ENCODE measurements around the gene STARD10. TPM values are rescaled to one million over a fixed set of nuclear protein-coding genes. Genes with fewer than 3 reads are reported as not detected.

STARD10 gene
- total and polyA plus RNA-seq, 4 donors = 70.5 to 328 (median 232) TPM

DNA sequence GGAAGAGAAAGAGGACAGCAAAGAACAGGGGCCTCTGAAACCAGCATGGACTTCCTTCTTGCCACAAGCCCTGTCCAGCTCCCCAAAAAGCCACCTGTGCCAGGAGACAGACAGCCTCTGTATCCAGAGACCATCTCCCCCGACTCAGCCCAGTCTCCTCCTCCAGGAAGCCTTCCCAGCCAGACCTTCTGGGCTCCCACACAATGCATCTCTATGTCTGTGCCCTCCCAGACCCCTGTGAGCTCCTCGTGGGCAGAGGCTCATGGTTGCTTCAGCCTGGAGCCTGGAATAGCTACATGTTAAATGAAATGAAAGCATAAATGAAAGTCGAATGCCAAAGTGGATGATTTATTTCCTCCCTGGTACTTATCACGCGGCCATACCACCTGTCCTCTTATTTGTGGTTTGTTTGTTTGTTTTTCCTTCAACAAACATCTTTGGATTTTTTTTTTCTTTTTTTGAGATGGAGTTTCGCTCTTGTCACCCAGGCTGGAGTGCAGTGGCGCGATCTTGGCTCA lies 34.3 kb downstream of the STARD10 start:
- no peak for DNase-seq (ENCODE audit: low spot score)
- H3K27ac ChIP-seq (ENCODE audit: low read depth in 1 of 2, low read length in 2 of 2) = no peak overlapping the region
- 88% methylated on average over 8 of the region's 8 CpGs for WGBS
- peaks cover 0 to 26% (median 16%) of the 10 kb centered on the region in 4 donors for H3K4me1 ChIP-seq (ENCODE audit: control insufficient read depth in 4 of 4, insufficient read depth in 4 of 4, low read length in 3 of 4)
- H3K36me3 ChIP-seq (ENCODE audit: control insufficient read depth in 4 of 4, insufficient read depth in 3 of 4, low read depth in 1 of 4, low read length in 3 of 4) = peaks cover 12 to 30% (median 26%) of the 10 kb centered on the region in 4 donors
- H3K4me3 ChIP-seq (ENCODE audit: low read depth in 1 of 3, low read length in 3 of 3) = no peak overlapping the region
- no peak overlapping the region for H3K9ac ChIP-seq (ENCODE audit: low read depth in 1 of 2, low read length in 2 of 2)
- TF ChIP-seq, protein P1, sequence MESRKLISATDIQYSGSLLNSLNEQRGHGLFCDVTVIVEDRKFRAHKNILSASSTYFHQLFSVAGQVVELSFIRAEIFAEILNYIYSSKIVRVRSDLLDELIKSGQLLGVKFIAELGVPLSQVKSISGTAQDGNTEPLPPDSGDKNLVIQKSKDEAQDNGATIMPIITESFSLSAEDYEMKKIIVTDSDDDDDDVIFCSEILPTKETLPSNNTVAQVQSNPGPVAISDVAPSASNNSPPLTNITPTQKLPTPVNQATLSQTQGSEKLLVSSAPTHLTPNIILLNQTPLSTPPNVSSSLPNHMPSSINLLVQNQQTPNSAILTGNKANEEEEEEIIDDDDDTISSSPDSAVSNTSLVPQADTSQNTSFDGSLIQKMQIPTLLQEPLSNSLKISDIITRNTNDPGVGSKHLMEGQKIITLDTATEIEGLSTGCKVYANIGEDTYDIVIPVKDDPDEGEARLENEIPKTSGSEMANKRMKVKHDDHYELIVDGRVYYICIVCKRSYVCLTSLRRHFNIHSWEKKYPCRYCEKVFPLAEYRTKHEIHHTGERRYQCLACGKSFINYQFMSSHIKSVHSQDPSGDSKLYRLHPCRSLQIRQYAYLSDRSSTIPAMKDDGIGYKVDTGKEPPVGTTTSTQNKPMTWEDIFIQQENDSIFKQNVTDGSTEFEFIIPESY (IDR thresholded peaks at IDR 0.05) = no peak
- TF ChIP-seq FOXA2 (IDR thresholded peaks at IDR 0.05) (no peak), RXRA (IDR thresholded peaks at IDR 0.05) (no peak), GABPA (IDR thresholded peaks at IDR 0.05 in 1 of 2, conservative IDR thresholded peaks at IDR 0.05 in 1 of 2) (no peak), EGR1 (IDR thresholded peaks at IDR 0.05; ENCODE audit: low read depth in 2 of 2) (no peak), FOXA1 (IDR thresholded peaks at IDR 0.05) (no peak), HNF4A (conservative IDR thresholded peaks at IDR 0.05) (no peak)
- TF ChIP-seq, protein P2, sequence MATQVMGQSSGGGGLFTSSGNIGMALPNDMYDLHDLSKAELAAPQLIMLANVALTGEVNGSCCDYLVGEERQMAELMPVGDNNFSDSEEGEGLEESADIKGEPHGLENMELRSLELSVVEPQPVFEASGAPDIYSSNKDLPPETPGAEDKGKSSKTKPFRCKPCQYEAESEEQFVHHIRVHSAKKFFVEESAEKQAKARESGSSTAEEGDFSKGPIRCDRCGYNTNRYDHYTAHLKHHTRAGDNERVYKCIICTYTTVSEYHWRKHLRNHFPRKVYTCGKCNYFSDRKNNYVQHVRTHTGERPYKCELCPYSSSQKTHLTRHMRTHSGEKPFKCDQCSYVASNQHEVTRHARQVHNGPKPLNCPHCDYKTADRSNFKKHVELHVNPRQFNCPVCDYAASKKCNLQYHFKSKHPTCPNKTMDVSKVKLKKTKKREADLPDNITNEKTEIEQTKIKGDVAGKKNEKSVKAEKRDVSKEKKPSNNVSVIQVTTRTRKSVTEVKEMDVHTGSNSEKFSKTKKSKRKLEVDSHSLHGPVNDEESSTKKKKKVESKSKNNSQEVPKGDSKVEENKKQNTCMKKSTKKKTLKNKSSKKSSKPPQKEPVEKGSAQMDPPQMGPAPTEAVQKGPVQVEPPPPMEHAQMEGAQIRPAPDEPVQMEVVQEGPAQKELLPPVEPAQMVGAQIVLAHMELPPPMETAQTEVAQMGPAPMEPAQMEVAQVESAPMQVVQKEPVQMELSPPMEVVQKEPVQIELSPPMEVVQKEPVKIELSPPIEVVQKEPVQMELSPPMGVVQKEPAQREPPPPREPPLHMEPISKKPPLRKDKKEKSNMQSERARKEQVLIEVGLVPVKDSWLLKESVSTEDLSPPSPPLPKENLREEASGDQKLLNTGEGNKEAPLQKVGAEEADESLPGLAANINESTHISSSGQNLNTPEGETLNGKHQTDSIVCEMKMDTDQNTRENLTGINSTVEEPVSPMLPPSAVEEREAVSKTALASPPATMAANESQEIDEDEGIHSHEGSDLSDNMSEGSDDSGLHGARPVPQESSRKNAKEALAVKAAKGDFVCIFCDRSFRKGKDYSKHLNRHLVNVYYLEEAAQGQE (IDR thresholded peaks at IDR 0.05) = no peak
- H3K27me3 ChIP-seq (ENCODE audit: control insufficient read depth in 4 of 4, insufficient read depth in 4 of 4, low read length in 3 of 4) = no peaks in the 10 kb centered on the region
- H3K9me3 ChIP-seq (ENCODE audit: control insufficient read depth in 4 of 4, low read length in 3 of 4) = no peaks in the 10 kb centered on the region

DNA sequence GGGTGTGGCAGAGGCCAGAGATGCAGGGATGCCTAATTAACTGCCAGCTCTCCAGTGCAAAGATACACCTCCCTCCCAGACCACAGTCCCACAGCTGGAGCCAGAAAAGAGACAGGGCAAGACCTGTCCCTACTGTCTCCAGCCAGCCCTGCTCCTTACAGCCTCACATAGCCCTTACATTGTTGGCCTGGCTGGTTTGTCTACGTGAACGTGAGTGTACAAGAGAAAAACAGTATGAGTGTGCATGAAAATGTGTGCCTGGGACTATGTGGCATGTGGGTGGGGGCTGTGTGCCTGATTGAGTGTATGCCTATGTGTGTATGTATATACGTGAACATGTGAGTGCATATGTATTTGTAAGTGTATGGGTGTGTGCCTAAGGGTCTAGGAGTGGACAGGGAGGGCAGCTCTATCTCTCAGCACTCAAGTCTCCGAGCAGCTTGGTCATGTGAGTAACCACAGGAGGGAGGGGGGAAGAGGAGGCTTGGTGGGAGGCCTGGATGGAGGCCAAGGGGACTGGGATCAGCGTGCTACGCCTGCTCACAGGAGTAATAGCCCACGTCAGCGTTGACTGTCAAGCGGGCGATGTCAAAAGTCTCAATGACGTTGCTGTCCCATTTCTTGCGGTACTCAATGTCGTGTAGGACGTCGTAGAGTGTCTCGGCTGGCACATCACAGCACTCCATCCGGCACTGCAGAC lies 35.0 kb downstream of the STARD10 start:
- 81% methylated on average over 17 of the region's 17 CpGs for WGBS
- H3K4me1 ChIP-seq (ENCODE audit: control insufficient read depth in 4 of 4, insufficient read depth in 4 of 4, low read length in 3 of 4) = peaks cover 0 to 25% (median 14%) of the 10 kb centered on the region in 4 donors
- peaks cover 16 to 30% (median 26%) of the 10 kb centered on the region in 4 donors for H3K36me3 ChIP-seq (ENCODE audit: control insufficient read depth in 4 of 4, insufficient read depth in 3 of 4, low read depth in 1 of 4, low read length in 3 of 4)
- H3K9ac ChIP-seq (ENCODE audit: low read depth in 1 of 2, low read length in 2 of 2) = no peak overlapping the region
- no peak overlapping the region for H3K4me3 ChIP-seq (ENCODE audit: low read depth in 1 of 3, low read length in 3 of 3)
- H3K27me3 ChIP-seq (ENCODE audit: control insufficient read depth in 4 of 4, insufficient read depth in 4 of 4, low read length in 3 of 4) = no peaks in the 10 kb centered on the region
- no peak overlapping the region for H3K27ac ChIP-seq (ENCODE audit: low read depth in 1 of 2, low read length in 2 of 2)
- DNase-seq (ENCODE audit: low spot score) = no peak
- H3K9me3 ChIP-seq (ENCODE audit: control insufficient read depth in 4 of 4, low read length in 3 of 4) = no peaks in the 10 kb centered on the region
- no peak for TF ChIP-seq RAD21 (IDR thresholded peaks at IDR 0.05)
- TF ChIP-seq, protein P3, sequence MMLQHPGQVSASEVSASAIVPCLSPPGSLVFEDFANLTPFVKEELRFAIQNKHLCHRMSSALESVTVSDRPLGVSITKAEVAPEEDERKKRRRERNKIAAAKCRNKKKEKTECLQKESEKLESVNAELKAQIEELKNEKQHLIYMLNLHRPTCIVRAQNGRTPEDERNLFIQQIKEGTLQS (IDR thresholded peaks at IDR 0.05) = no peak
- TF ChIP-seq FOXA1 (IDR thresholded peaks at IDR 0.05) = no peak
- TF ChIP-seq JUND (IDR thresholded peaks at IDR 0.05) = no peak
- TF ChIP-seq HNF4A (conservative IDR thresholded peaks at IDR 0.05) = no peak
- no peak for TF ChIP-seq YY1 (IDR thresholded peaks at IDR 0.05)
- TF ChIP-seq, protein P4, sequence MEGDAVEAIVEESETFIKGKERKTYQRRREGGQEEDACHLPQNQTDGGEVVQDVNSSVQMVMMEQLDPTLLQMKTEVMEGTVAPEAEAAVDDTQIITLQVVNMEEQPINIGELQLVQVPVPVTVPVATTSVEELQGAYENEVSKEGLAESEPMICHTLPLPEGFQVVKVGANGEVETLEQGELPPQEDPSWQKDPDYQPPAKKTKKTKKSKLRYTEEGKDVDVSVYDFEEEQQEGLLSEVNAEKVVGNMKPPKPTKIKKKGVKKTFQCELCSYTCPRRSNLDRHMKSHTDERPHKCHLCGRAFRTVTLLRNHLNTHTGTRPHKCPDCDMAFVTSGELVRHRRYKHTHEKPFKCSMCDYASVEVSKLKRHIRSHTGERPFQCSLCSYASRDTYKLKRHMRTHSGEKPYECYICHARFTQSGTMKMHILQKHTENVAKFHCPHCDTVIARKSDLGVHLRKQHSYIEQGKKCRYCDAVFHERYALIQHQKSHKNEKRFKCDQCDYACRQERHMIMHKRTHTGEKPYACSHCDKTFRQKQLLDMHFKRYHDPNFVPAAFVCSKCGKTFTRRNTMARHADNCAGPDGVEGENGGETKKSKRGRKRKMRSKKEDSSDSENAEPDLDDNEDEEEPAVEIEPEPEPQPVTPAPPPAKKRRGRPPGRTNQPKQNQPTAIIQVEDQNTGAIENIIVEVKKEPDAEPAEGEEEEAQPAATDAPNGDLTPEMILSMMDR (IDR thresholded peaks at IDR 0.05; ENCODE audit: low read depth, low read length, missing input control) = no peak
- TF ChIP-seq RXRA (IDR thresholded peaks at IDR 0.05) = no peak
- no peak for TF ChIP-seq SP1 (IDR thresholded peaks at IDR 0.05)
- no peak for TF ChIP-seq EGR1 (IDR thresholded peaks at IDR 0.05; ENCODE audit: low read depth in 2 of 2)
- no peak for TF ChIP-seq GABPA (IDR thresholded peaks at IDR 0.05 in 1 of 2, conservative IDR thresholded peaks at IDR 0.05 in 1 of 2)
- TF ChIP-seq, protein P1 (IDR thresholded peaks at IDR 0.05) = no peak
- no peak for TF ChIP-seq FOXA2 (IDR thresholded peaks at IDR 0.05)
- no peak for TF ChIP-seq HNF4G (IDR thresholded peaks at IDR 0.05)
- no peak for TF ChIP-seq NR2F2 (IDR thresholded peaks at IDR 0.05)
- TF ChIP-seq, protein P5, sequence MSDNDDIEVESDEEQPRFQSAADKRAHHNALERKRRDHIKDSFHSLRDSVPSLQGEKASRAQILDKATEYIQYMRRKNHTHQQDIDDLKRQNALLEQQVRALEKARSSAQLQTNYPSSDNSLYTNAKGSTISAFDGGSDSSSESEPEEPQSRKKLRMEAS (IDR thresholded peaks at IDR 0.05) = no peak
- TF ChIP-seq TAF1 (conservative IDR thresholded peaks at IDR 0.05) = no peak
